Lower leg skin (tissue), 4 donors: ENCODE results near the gene SPINK8. TPM values are rescaled to one million over a fixed set of nuclear protein-coding genes. Genes with fewer than 3 reads are reported as not detected.

Source experiments
- DNase-seq, 2 donors: peaks; one replicate each; pipeline ENCODE4 v3.0.0-alpha.2; 2019; ENCODE audit warnings: low spot score in 2 of 2
- H3K4me3 ChIP-seq: fragments of 200-600 bp; sonication (generic); 2 replicates; pipeline ENCODE4 v1.5.1; 2017; ENCODE audit warnings: mild to moderate bottlenecking, low read depth; ENCODE audit not compliant: poor library complexity, severe bottlenecking
- CTCF ChIP-seq, 3 donors: fragments of 450-650 bp; IDR thresholded peaks; one replicate each; pipeline ENCODE4 v1.5.1; 2016; ENCODE audit warnings: antibody characterized with exemption in 3 of 3, mild to moderate bottlenecking in 3 of 3, moderate library complexity in 2 of 3
- POLR2A ChIP-seq, 2 donors: fragments of 450-650 bp; IDR thresholded peaks; one replicate each; pipeline ENCODE4 v1.6.1; 2016 to 2017; ENCODE audit warnings: antibody characterized with exemption in 2 of 2, mild to moderate bottlenecking in 1 of 2, moderate library complexity in 1 of 2
- WGBS, 2 donors: methylation state at CpG; one replicate each; pipeline ENCODE4 v1.1.5; 2018; 5-methylcytosine and 5-hydroxymethylcytosine counted together
- intact Hi-C: fragments of 100-400 bp; cut with DNase I; formaldehyde crosslinking; loops from one replicate; pipeline ENCODE4 v1.15.0; 2023; ENCODE audit warnings: low total_unique reads
- total RNA-seq, 4 donors: library from RNA; depleted of rRNA; stranded (reverse); fragments of >200 nt; gene quantifications; one replicate each; pipeline ENCODE4 v1.1.0, GENCODE V29; 2016

The SPINK8 gene
- total RNA-seq, 4 donors from 2014 or later, result not detected

DNA sequence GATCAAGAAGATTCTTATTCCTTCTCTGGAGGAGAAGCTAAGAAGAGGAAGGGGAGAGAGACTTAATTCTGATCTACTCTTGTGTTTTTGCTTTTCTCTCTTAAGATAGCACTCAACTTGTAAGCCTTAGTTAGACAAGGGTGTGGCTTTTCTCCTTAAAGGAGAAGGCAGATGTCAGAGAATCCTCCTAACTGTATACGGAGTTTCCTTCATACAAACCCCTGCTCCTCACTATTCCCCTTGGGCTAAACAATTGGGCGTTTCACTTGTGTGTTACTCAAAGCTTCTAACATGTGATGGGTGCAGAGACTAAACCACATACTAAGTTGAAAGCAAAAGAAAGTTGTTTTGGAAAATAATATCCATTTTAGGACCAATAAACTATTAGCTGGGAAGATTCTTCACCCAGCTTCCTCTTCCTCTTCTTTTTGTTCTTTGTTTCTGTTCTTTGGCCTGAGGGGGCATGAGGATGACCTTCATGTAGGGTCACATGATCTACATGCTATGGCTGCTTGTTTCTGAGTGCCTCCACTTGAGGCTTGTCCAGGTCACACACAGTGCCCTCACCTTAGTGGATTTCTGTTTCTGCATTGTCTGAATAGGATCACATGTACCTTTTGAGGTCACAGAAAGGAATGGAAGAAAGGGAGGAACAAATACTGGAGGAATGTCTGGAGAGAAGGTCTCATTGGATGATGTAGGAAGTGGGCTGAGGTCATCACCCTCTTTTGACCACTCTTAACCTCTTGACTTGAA, 14.6 kb downstream of the SPINK8 start:
- no peak for TF ChIP-seq CTCF (IDR thresholded peaks at IDR 0.05)
- TF ChIP-seq POLR2A (IDR thresholded peaks at IDR 0.05), result no peak
- DNase-seq, result no peak
- intact Hi-C loops, result no loop called here
- no peak overlapping the region for H3K4me3 ChIP-seq
- 21 to 32% methylated on average over 2 of the region's 2 CpGs for WGBS, 2 donors

GRCh38 chr3:48314542-48314941, 18.9 kb downstream of the SPINK8 start:
- intact Hi-C loops, result no loop called here
- H3K4me3 ChIP-seq, result no peak overlapping the region
- no peak for TF ChIP-seq CTCF (IDR thresholded peaks at IDR 0.05)
- TF ChIP-seq POLR2A (IDR thresholded peaks at IDR 0.05), result no peak
- no peak for DNase-seq

DNA sequence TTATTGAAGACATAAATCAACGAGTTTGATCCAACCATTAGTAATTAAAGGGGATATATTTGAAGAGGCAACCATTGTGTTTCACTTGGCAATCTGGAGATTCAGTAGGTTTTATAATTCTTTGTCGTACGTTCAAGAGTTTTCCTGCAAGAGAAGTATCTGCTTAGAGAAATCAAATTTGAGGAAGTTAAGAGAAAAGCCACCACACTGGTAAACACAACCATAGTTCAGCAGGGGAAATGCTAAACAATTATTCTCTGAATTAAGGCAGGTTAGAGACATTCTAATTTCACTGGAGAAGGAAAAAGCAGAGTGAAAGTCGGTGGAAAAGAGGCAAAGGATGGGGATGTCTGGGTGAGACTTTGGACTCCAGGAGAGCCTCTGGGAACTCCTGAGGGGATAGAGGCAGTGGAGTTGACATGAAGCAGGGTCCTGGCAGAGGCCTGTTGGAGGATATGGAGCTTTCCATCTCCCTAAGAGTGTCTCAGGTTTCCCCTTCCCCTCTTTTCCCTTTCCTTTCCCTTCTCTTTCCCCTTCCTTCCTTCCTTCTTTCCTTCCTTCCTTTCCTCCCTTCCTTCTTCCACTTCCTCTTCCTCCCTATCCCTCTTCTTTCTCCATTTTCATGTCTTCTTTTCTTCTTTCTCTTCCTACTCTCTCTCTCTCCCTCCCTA, 26.5 kb downstream of the SPINK8 start:
- WGBS, 2 donors, result 66 to 69% methylated on average over 4 of the region's 4 CpGs
- intact Hi-C loops, result no loop called here
- DNase-seq, result no peak
- no peak for TF ChIP-seq POLR2A (IDR thresholded peaks at IDR 0.05)
- TF ChIP-seq CTCF (IDR thresholded peaks at IDR 0.05), result no peak
- no peak overlapping the region for H3K4me3 ChIP-seq

- WGBS, 2 donors, result 75% methylated on average over 2 of the region's 2 CpGs
- DNase-seq, result no peak
- TF ChIP-seq POLR2A (IDR thresholded peaks at IDR 0.05), result no peak
- TF ChIP-seq CTCF (IDR thresholded peaks at IDR 0.05), result no peak
- H3K4me3 ChIP-seq, result no peak overlapping the region
- intact Hi-C loops, result no loop called here
Observed at GRCh38 chr3:48306290-48306689, 27.2 kb downstream of the SPINK8 start.

DNA sequence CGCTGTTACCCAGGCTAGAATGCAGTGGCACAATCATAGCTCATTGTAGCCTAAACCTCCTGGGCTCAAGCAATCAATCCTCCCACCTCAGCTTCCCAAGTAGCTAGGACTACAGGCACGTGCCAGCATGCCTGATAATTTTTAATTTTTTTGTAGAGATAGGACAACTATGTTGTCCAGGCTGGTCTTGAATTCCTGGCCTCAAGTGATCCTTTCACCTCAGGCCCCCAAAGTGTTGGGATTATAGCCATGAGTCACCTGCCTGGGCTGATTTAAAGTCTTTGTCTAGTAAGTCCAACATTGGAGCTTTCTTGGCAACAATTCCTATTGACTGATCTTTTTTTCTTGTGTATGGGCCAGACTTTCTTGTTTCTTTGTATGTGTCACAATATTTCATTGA, 28.1 kb downstream of the SPINK8 start:
- no peak for DNase-seq
- intact Hi-C loops, result no loop called here
- WGBS, 2 donors, result 68 to 83% methylated on average over 2 of the region's 2 CpGs
- no peak for TF ChIP-seq CTCF (IDR thresholded peaks at IDR 0.05)
- TF ChIP-seq POLR2A (IDR thresholded peaks at IDR 0.05), result no peak
- no peak overlapping the region for H3K4me3 ChIP-seq
